HCT116 (cell line): ENCODE data around the gene STAG1. TPM values are rescaled to one million over a fixed set of nuclear protein-coding genes. Genes with fewer than 3 reads are reported as not detected.

Experiments
- ATAC-seq: fragments of 200-7000 bp; cut with Tn5 transposase; 2 replicates; pipeline ENCODE4 v1.9.1; 2020; ENCODE audit warnings: mild to moderate bottlenecking, moderate library complexity
- BruUV-seq: library from RNA; stranded (reverse); fragments of 400-500 nt; replicated peaks from 2 replicates; lab custom pipeline; 2021; lab: Mats Ljungman, UMichigan
- CTCF ChIA-PET: fragments of 300-600 bp; sonication (Branson Sonifier 250); formaldehyde crosslinking; loops from one replicate; lab custom pipeline; 2021; ENCODE audit warnings: antibody characterized with exemption; lab: Charles Lee
- POLR2A ChIA-PET: fragments of 300-600, 350-600 bp; sonication (Branson Sonifier 250); formaldehyde crosslinking; loops from one replicate; lab custom pipeline; 2021; ENCODE audit warnings: antibody characterized with exemption; lab: Charles Lee
- RAD21 ChIA-PET, 2 experiments: fragments of 300-600 bp; sonication (Branson Sonifier 250); formaldehyde crosslinking; loops; one replicate each; lab custom pipeline; 2023; ENCODE audit warnings: low total read pairs in 2 of 2; ENCODE audit not compliant: uncharacterized antibody in 2 of 2, unreplicated experiment in 2 of 2, low non-redundant PET in 1 of 2; lab: Charles Lee
- DNase-seq: peaks from one replicate; pipeline ENCODE4 v3.0.0-alpha.2; 2010; ENCODE audit warnings: low read depth, low spot score
- H2AFZ ChIP-seq: fragments of 200-600 bp; shearing (Covaris generic), sonication (generic); 2 replicates; pipeline ENCODE4 v1.6.1; 2017; ENCODE audit warnings: low read depth, mixed run types, mixed read lengths, antibody characterized with exemption, low read length; ENCODE audit not compliant: poor library complexity, severe bottlenecking
- H3K27ac ChIP-seq: 2 replicates; pipeline ENCODE4 v1.5.1; 2012; ENCODE audit warnings: low read depth, low read length
- H3K27me3 ChIP-seq: fragments of 200-600 bp; sonication (generic); 2 replicates; pipeline ENCODE4 v1.6.1; 2016; ENCODE audit warnings: mixed run types, low read length, mixed read lengths; ENCODE audit not compliant: insufficient read depth
- H3K36me3 ChIP-seq, 2 experiments: fragments of 200-500 bp in 1 of 2; fragments of 200-600 bp in 1 of 2; sonication (Bioruptor generic) in 1 of 2; sonication (generic) in 1 of 2; 2 replicates each; pipeline versions ENCODE4 v1.5.1 to v1.6.1; 2014 to 2016; ENCODE audit warnings: low read length in 2 of 2, inconsistent platforms in 1 of 2, mixed read lengths in 1 of 2, mixed run types in 1 of 2; ENCODE audit not compliant: insufficient read depth in 2 of 2, control insufficient read depth in 1 of 2
- H3K4me1 ChIP-seq, 2 experiments: fragments of 200-600 bp in 1 of 2; sonication (generic) in 1 of 2; 2 replicates each; pipeline versions ENCODE4 v1.5.1 to v1.6.1; 2012 to 2017; ENCODE audit warnings: low read length in 2 of 2, inconsistent platforms in 1 of 2, mild to moderate bottlenecking in 1 of 2, mixed read lengths in 1 of 2, mixed run types in 1 of 2, moderate library complexity in 1 of 2; ENCODE audit not compliant: insufficient read depth in 2 of 2, control insufficient read depth in 1 of 2
- H3K4me2 ChIP-seq: fragments of 200-600 bp; sonication (generic); 2 replicates; pipeline ENCODE4 v1.6.1; 2017; ENCODE audit warnings: mixed run types, low read length, mixed read lengths
- H3K4me3 ChIP-seq, 2 experiments: fragments of 200-600 bp in 1 of 2; sonication (generic) in 1 of 2; replicated peaks in 1 of 2; 2 replicates each; pipeline ENCODE4 v1.5.1; 2011 to 2016; ENCODE audit warnings: low read length in 2 of 2, control low read depth in 1 of 2, low read depth in 1 of 2, mild to moderate bottlenecking in 1 of 2, mixed read lengths in 1 of 2, mixed run types in 1 of 2
- H3K79me2 ChIP-seq: fragments of 200-600 bp; sonication (generic); 2 replicates; pipeline ENCODE4 v1.6.1; 2017; ENCODE audit warnings: mild to moderate bottlenecking, mixed run types, low read length, moderate library complexity, mixed read lengths; ENCODE audit not compliant: insufficient read depth
- H3K9ac ChIP-seq: fragments of 200-600 bp; sonication (generic); 2 replicates; pipeline ENCODE4 v1.6.1; 2016; ENCODE audit warnings: low read length, mixed read lengths
- H3K9me2 ChIP-seq: fragments of 200-600 bp; sonication (generic), shearing (Covaris generic); 2 replicates; pipeline ENCODE4 v1.6.1; 2017; ENCODE audit warnings: mixed run types, mild to moderate bottlenecking, moderate library complexity; ENCODE audit not compliant: insufficient read depth
- H3K9me3 ChIP-seq, 2 experiments: fragments of 200-500 bp in 1 of 2; fragments of 200-600 bp in 1 of 2; sonication (Bioruptor generic) in 1 of 2; sonication (generic) in 1 of 2; 2 replicates each; pipeline ENCODE4 v1.6.1; 2014 to 2017; ENCODE audit warnings: low read length in 2 of 2, mixed read lengths in 2 of 2, inconsistent platforms in 1 of 2, low read depth in 1 of 2, mild to moderate bottlenecking in 1 of 2, mixed run types in 1 of 2, moderate library complexity in 1 of 2; ENCODE audit not compliant: control insufficient read depth in 1 of 2, insufficient read depth in 1 of 2
- H4K20me1 ChIP-seq: fragments of 200-600 bp; sonication (generic), shearing (Covaris generic); 2 replicates; pipeline ENCODE4 v1.6.1; 2017; ENCODE audit warnings: mixed run types, mild to moderate bottlenecking, moderate library complexity; ENCODE audit not compliant: insufficient read depth
- ELF1 ChIP-seq: IDR thresholded peaks from 2 replicates; pipeline ENCODE4 v1.6.1; 2012; ENCODE audit warnings: low read depth, borderline replicate concordance
- EZH2 ChIP-seq: fragments of 200-600 bp; sonication (generic); IDR thresholded peaks from 2 replicates; pipeline ENCODE4 v1.6.1; 2017; ENCODE audit warnings: antibody characterized with exemption, mixed run types
- EZH2phosphoT487 ChIP-seq: fragments of 200-600 bp; IDR thresholded peaks from 2 replicates; pipeline ENCODE4 v1.6.1; 2018; ENCODE audit warnings: antibody characterized with exemption, borderline replicate concordance
- FOSL1 ChIP-seq: IDR thresholded peaks from 2 replicates; pipeline ENCODE4 v1.6.1; 2012; ENCODE audit warnings: low read depth
- JUND ChIP-seq: IDR thresholded peaks from 2 replicates; pipeline ENCODE4 v1.6.1; 2012
- POLR2A ChIP-seq: IDR thresholded peaks from 2 replicates; pipeline ENCODE4 v1.7.0; 2011; ENCODE audit warnings: borderline replicate concordance; ENCODE audit not compliant: insufficient read depth, insufficient read length; ENCODE audit errors: extremely low read depth
- POLR2AphosphoS5 ChIP-seq: IDR thresholded peaks from 2 replicates; pipeline ENCODE4 v1.6.1; 2011; ENCODE audit warnings: mild to moderate bottlenecking, low read depth, low read length, moderate library complexity
- SIN3A ChIP-seq: IDR thresholded peaks from 2 replicates; pipeline ENCODE4 v1.6.1; 2012; ENCODE audit warnings: low read depth
- SRF ChIP-seq: IDR thresholded peaks from 2 replicates; pipeline ENCODE4 v1.6.1; 2012; ENCODE audit warnings: low read depth
- ZFX ChIP-seq: fragments of 450-650 bp; IDR thresholded peaks from 2 replicates; pipeline ENCODE4 v1.6.1; 2017
- intact Hi-C: fragments of 100-400 bp; cut with micrococcal nuclease; formaldehyde crosslinking; loops from 2 replicates; pipeline ENCODE4 v1.10.0; 2022
- total RNA-seq: library from RNA; stranded (reverse); gene quantifications from one replicate; pipeline ENCODE4 v1.2.1, GENCODE V29; 2021; ENCODE audit not compliant: unreplicated experiment
- TF ChIP-seq, protein P1 (sequence below): IDR thresholded peaks from 2 replicates; pipeline ENCODE4 v1.6.1; 2011; ENCODE audit warnings: mild to moderate bottlenecking, low read length, moderate library complexity; ENCODE audit not compliant: insufficient replicate concordance; ENCODE audit errors: extremely low read depth
- TF ChIP-seq, protein P2 (sequence below): IDR thresholded peaks from 2 replicates; pipeline ENCODE4 v1.6.1; 2012
- TF ChIP-seq, protein P3 (sequence below), 3 experiments: fragments of 200-600 bp in 1 of 3; sonication (generic) in 1 of 3; IDR thresholded peaks in 2 of 3; conservative IDR thresholded peaks in 1 of 3; 2 replicates each; pipeline ENCODE4 v1.5.1; 2012 to 2017; ENCODE audit warnings: low read depth in 2 of 3, low read length in 2 of 3, antibody characterized with exemption in 1 of 3, borderline replicate concordance in 1 of 3, control low read depth in 1 of 3, mild to moderate bottlenecking in 1 of 3, mixed read lengths in 1 of 3, mixed run types in 1 of 3, moderate library complexity in 1 of 3; ENCODE audit not compliant: insufficient read depth in 1 of 3
- TF ChIP-seq, protein P4 (sequence below): IDR thresholded peaks from 2 replicates; pipeline ENCODE4 v1.6.1; 2012; ENCODE audit warnings: low read depth

STAG1 gene
- total RNA-seq, 1 experiment from 2014 or later, result 29.4 TPM

DNA sequence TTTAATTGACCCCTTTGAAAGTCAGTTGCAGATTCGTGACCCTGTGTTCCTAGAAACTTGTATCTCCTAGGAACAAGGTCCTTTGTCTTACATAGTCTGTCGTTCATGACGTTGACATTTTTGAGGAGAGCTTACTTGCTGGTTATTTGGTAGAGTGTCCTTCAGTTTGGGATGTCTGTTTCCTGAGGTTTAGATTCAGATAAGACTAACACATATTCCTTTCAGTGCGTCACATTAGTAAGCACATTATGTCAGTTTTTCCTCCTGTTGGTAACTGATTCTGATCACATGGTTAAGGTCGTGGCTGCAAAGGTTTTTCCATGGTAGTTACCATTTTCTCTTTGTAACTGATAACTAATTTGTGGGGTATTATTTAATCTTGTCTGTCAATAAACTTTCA lies 421.3 kb downstream of the STAG1 start:
- Histone ChIP-seq H3K79me2 (no peaks in the 10 kb centered on the region), H3K4me2 (no peak overlapping the region), H3K4me3 (no peak overlapping the region), H3K36me3 (no peaks in the 10 kb centered on the region), H3K27me3 (no peaks in the 10 kb centered on the region), H3K9me2 (no peaks in the 10 kb centered on the region), H4K20me1 (no peaks in the 10 kb centered on the region), H3K9ac (no peak overlapping the region), H3K27ac (no peak overlapping the region), H3K4me1 (no peaks in the 10 kb centered on the region), H3K9me3 (no peaks in the 10 kb centered on the region), H2AFZ (no peak overlapping the region)
- ChIA-PET CTCF (no interaction called here), RAD21 (no interaction called here), POLR2A (interaction anchor here (0.5 kb wide), 1 partner anchor 66 kb away, joined by 3 read pairs; no protein-coding TSS in a partner anchor)
- TF ChIP-seq ZFX, result no peak
- no peak for TF ChIP-seq EZH2
- no peak for TF ChIP-seq SIN3A
- no peak for TF ChIP-seq POLR2AphosphoS5
- TF ChIP-seq, protein P1, sequence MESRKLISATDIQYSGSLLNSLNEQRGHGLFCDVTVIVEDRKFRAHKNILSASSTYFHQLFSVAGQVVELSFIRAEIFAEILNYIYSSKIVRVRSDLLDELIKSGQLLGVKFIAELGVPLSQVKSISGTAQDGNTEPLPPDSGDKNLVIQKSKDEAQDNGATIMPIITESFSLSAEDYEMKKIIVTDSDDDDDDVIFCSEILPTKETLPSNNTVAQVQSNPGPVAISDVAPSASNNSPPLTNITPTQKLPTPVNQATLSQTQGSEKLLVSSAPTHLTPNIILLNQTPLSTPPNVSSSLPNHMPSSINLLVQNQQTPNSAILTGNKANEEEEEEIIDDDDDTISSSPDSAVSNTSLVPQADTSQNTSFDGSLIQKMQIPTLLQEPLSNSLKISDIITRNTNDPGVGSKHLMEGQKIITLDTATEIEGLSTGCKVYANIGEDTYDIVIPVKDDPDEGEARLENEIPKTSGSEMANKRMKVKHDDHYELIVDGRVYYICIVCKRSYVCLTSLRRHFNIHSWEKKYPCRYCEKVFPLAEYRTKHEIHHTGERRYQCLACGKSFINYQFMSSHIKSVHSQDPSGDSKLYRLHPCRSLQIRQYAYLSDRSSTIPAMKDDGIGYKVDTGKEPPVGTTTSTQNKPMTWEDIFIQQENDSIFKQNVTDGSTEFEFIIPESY, result no peak
- TF ChIP-seq, protein P2, sequence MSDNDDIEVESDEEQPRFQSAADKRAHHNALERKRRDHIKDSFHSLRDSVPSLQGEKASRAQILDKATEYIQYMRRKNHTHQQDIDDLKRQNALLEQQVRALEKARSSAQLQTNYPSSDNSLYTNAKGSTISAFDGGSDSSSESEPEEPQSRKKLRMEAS, result no peak
- TF ChIP-seq FOSL1, result no peak
- TF ChIP-seq, protein P3, sequence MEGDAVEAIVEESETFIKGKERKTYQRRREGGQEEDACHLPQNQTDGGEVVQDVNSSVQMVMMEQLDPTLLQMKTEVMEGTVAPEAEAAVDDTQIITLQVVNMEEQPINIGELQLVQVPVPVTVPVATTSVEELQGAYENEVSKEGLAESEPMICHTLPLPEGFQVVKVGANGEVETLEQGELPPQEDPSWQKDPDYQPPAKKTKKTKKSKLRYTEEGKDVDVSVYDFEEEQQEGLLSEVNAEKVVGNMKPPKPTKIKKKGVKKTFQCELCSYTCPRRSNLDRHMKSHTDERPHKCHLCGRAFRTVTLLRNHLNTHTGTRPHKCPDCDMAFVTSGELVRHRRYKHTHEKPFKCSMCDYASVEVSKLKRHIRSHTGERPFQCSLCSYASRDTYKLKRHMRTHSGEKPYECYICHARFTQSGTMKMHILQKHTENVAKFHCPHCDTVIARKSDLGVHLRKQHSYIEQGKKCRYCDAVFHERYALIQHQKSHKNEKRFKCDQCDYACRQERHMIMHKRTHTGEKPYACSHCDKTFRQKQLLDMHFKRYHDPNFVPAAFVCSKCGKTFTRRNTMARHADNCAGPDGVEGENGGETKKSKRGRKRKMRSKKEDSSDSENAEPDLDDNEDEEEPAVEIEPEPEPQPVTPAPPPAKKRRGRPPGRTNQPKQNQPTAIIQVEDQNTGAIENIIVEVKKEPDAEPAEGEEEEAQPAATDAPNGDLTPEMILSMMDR (IDR thresholded peaks at IDR 0.05 in 2 of 3, conservative IDR thresholded peaks at IDR 0.05 in 1 of 3; ENCODE audit: borderline replicate concordance in 1 of 3, insufficient read depth in 1 of 3, low read depth in 2 of 3, low read length in 2 of 3), result no peak
- TF ChIP-seq EZH2phosphoT487, result no peak
- no peak for TF ChIP-seq SRF
- TF ChIP-seq, protein P4, sequence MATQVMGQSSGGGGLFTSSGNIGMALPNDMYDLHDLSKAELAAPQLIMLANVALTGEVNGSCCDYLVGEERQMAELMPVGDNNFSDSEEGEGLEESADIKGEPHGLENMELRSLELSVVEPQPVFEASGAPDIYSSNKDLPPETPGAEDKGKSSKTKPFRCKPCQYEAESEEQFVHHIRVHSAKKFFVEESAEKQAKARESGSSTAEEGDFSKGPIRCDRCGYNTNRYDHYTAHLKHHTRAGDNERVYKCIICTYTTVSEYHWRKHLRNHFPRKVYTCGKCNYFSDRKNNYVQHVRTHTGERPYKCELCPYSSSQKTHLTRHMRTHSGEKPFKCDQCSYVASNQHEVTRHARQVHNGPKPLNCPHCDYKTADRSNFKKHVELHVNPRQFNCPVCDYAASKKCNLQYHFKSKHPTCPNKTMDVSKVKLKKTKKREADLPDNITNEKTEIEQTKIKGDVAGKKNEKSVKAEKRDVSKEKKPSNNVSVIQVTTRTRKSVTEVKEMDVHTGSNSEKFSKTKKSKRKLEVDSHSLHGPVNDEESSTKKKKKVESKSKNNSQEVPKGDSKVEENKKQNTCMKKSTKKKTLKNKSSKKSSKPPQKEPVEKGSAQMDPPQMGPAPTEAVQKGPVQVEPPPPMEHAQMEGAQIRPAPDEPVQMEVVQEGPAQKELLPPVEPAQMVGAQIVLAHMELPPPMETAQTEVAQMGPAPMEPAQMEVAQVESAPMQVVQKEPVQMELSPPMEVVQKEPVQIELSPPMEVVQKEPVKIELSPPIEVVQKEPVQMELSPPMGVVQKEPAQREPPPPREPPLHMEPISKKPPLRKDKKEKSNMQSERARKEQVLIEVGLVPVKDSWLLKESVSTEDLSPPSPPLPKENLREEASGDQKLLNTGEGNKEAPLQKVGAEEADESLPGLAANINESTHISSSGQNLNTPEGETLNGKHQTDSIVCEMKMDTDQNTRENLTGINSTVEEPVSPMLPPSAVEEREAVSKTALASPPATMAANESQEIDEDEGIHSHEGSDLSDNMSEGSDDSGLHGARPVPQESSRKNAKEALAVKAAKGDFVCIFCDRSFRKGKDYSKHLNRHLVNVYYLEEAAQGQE, result no peak
- no peak for TF ChIP-seq ELF1
- TF ChIP-seq POLR2A, result no peak
- no peak for TF ChIP-seq JUND
- DNase-seq (no peak), ATAC-seq (no peak)
- no TSS peak for BruUV-seq
- intact Hi-C loops, result no loop called here
